Esophagus squamous epithelium (tissue), 4 donors: Measurements from ENCODE around the gene PGAP3.

Experiments used
- CTCF ChIP-seq, 6 experiments: fragments of 450-650 bp in 4 of 6; fragments of 200-600 bp in 2 of 6; sonication (generic) in 2 of 6; IDR thresholded peaks; one replicate each; pipeline ENCODE4 v1.5.1; 2016 to 2019; ENCODE audit warnings: antibody characterized with exemption in 6 of 6, mild to moderate bottlenecking in 4 of 6, moderate library complexity in 4 of 6
- POLR2A ChIP-seq, 4 donors: fragments of 450-650 bp; IDR thresholded peaks; one replicate each; pipeline ENCODE4 v1.6.1; 2017; ENCODE audit warnings: antibody characterized with exemption in 4 of 4, mild to moderate bottlenecking in 4 of 4, moderate library complexity in 3 of 4

- no peak for TF ChIP-seq CTCF (IDR thresholded peaks at IDR 0.05)
- no peak for TF ChIP-seq POLR2A (IDR thresholded peaks at IDR 0.05)
Observed at GRCh38 chr17:39635614-39636176, 52.2 kb downstream of the PGAP3 start.
